Osteocyte (in vitro differentiated cells): ENCODE data around the gene KRT83. TPM values are rescaled to one million over a fixed set of nuclear protein-coding genes. Genes with fewer than 3 reads are reported as not detected.

ENCODE experiments used
- DNase-seq: peaks from one replicate; pipeline ENCODE4 v3.0.0; 2021; ENCODE audit warnings: mixed read lengths; ENCODE audit not compliant: unreplicated experiment; ENCODE audit errors: extremely low spot score
- H3K27ac Mint-ChIP-seq: one replicate; pipeline ENCODE4 v1.8.0; 2021; ENCODE audit warnings: mild to moderate bottlenecking, mixed read lengths; ENCODE audit not compliant: unreplicated experiment
- H3K27me3 Mint-ChIP-seq: one replicate; pipeline ENCODE4 v1.8.0; 2021; ENCODE audit warnings: mixed read lengths; ENCODE audit not compliant: unreplicated experiment
- H3K36me3 Mint-ChIP-seq: one replicate; pipeline ENCODE4 v1.8.0; 2021; ENCODE audit warnings: mixed read lengths; ENCODE audit not compliant: unreplicated experiment
- H3K4me1 Mint-ChIP-seq: one replicate; pipeline ENCODE4 v1.8.0; 2021; ENCODE audit warnings: mixed read lengths; ENCODE audit not compliant: unreplicated experiment
- H3K4me3 Mint-ChIP-seq: one replicate; pipeline ENCODE4 v1.8.0; 2021; ENCODE audit warnings: mild to moderate bottlenecking, moderate library complexity, mixed read lengths; ENCODE audit not compliant: unreplicated experiment
- H3K9me3 Mint-ChIP-seq: one replicate; pipeline ENCODE4 v1.8.0; 2021; ENCODE audit warnings: mixed read lengths; ENCODE audit not compliant: unreplicated experiment
- total RNA-seq: library from RNA; stranded (reverse); gene quantifications from 2 replicates; pipeline ENCODE4 v1.2.1, GENCODE V29; 2021
- TF ChIP-seq, protein P1 (sequence below): fragments of 200-600 bp; sonication (generic); IDR thresholded peaks from 2 replicates; pipeline ENCODE4 v1.5.0; 2021; ENCODE audit warnings: antibody characterized with exemption, mild to moderate bottlenecking, moderate library complexity

The KRT83 gene
- total RNA-seq, 1 donor from 2014 or later, result not detected

- DNase-seq, result no peak
- peaks cover 37% of the 10 kb centered on the region for H3K27me3 Mint-ChIP-seq
- H3K27ac Mint-ChIP-seq, result no peak overlapping the region
- TF ChIP-seq, protein P1, sequence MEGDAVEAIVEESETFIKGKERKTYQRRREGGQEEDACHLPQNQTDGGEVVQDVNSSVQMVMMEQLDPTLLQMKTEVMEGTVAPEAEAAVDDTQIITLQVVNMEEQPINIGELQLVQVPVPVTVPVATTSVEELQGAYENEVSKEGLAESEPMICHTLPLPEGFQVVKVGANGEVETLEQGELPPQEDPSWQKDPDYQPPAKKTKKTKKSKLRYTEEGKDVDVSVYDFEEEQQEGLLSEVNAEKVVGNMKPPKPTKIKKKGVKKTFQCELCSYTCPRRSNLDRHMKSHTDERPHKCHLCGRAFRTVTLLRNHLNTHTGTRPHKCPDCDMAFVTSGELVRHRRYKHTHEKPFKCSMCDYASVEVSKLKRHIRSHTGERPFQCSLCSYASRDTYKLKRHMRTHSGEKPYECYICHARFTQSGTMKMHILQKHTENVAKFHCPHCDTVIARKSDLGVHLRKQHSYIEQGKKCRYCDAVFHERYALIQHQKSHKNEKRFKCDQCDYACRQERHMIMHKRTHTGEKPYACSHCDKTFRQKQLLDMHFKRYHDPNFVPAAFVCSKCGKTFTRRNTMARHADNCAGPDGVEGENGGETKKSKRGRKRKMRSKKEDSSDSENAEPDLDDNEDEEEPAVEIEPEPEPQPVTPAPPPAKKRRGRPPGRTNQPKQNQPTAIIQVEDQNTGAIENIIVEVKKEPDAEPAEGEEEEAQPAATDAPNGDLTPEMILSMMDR, result no peak
- peaks cover 4% of the 10 kb centered on the region for H3K4me1 Mint-ChIP-seq
- no peaks in the 10 kb centered on the region for H3K36me3 Mint-ChIP-seq
- no peaks in the 10 kb centered on the region for H3K9me3 Mint-ChIP-seq
- H3K4me3 Mint-ChIP-seq, result no peak overlapping the region
Observed at GRCh38 chr12:52323416-52324152, 2.4 kb upstream of the KRT83 start.

- TF ChIP-seq, protein P1, result no peak
- no peak overlapping the region for H3K27ac Mint-ChIP-seq
- peaks cover 41% of the 10 kb centered on the region for H3K27me3 Mint-ChIP-seq
- no peak for DNase-seq
- H3K4me1 Mint-ChIP-seq, result peaks cover 4% of the 10 kb centered on the region
- no peak overlapping the region for H3K4me3 Mint-ChIP-seq
- H3K36me3 Mint-ChIP-seq, result no peaks in the 10 kb centered on the region
- no peaks in the 10 kb centered on the region for H3K9me3 Mint-ChIP-seq
Observed at GRCh38 chr12:52323001-52323400, 1.8 kb upstream of the KRT83 start.

- H3K36me3 Mint-ChIP-seq, result no peaks in the 10 kb centered on the region
- H3K27me3 Mint-ChIP-seq, result peaks cover 41% of the 10 kb centered on the region
- TF ChIP-seq, protein P1, result no peak
- no peaks in the 10 kb centered on the region for H3K4me1 Mint-ChIP-seq
- no peak overlapping the region for H3K4me3 Mint-ChIP-seq
- no peak for DNase-seq
- no peaks in the 10 kb centered on the region for H3K9me3 Mint-ChIP-seq
- no peak overlapping the region for H3K27ac Mint-ChIP-seq
Observed at GRCh38 chr12:52322069-52322468, 871 bp upstream of the KRT83 start.

DNA sequence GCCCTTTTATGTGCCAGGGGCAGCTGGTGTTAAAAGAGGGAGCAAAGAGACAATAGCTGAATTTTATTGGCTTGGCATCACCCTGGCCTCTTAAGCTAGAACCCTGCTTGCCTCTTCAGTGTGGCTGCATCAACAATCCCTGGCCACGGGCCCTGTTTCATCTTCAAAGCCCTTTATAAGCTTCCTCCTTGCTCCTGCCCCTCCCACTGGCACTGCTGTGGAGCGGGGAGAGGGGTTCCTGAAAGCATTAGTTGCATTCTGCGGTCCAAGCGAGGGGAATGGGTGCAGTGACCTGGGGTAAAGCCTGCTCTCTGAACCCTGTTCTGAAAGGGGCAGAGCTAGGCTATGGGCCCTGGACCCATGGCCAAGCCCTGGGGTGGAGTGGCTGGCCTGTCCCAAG is 220 bp upstream of the KRT83 start:
- Mint-ChIP-seq H3K9me3 (no peaks in the 10 kb centered on the region), H3K27ac (no peak overlapping the region), H3K36me3 (no peaks in the 10 kb centered on the region), H3K4me1 (no peaks in the 10 kb centered on the region), H3K27me3 (peaks cover 41% of the 10 kb centered on the region), H3K4me3 (no peak overlapping the region)
- TF ChIP-seq, protein P1, result no peak
- no peak for DNase-seq

DNA sequence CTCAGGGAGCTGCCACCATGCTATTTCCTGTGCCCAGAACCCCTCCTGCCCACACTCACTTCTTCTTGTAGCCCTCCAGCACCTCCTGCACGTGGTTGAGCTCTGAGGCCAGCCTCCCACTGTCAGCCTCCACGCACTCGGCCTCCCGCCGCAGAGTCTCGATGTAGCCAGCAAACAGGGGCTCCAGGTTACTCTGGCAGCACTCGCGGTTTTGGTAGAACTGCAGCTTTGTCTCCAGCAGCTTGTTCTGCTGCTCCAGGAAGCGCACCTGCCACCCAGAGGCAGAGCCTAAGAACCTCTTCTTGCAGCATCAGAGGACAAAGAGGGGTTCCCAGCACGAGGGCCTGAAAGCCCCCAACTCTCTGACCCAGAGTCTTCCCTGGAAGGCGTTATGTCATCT is 2.1 kb downstream of the KRT83 start:
- DNase-seq, result no peak
- peaks cover 48% of the 10 kb centered on the region for H3K27me3 Mint-ChIP-seq
- no peak overlapping the region for H3K4me3 Mint-ChIP-seq
- H3K4me1 Mint-ChIP-seq, result no peaks in the 10 kb centered on the region
- no peaks in the 10 kb centered on the region for H3K36me3 Mint-ChIP-seq
- TF ChIP-seq, protein P1, result peak; percentile 26
- H3K9me3 Mint-ChIP-seq, result no peaks in the 10 kb centered on the region
- H3K27ac Mint-ChIP-seq, result no peak overlapping the region
